ENCODE results near the gene PLPP4.

GRCh38 chr10:120612756-120613155, 155.7 kb downstream of the PLPP4 start:
- TF ChIP-seq EZH2phosphoT487 (IDR thresholded peaks at IDR 0.05; ENCODE audit: low read length) (no peak), CTCF (IDR thresholded peaks at IDR 0.05; ENCODE audit: low read length) (no peak)

Data from MM.1S (cell line).